Stimulated activated CD8-positive, alpha-beta memory T cell treated with anti-CD3 and anti-CD28 coated beads, Interleukin-12 subunit alpha, Interleukin-12 subunit beta, amount 100 ng/mL, for 4 hours (primary cell): ENCODE results near the gene TMC3.

Experiments
- DNase-seq: peaks from one replicate; pipeline ENCODE4 v3.0.0-alpha.2; 2020; ENCODE audit warnings: low read depth

TMC3 gene

DNA sequence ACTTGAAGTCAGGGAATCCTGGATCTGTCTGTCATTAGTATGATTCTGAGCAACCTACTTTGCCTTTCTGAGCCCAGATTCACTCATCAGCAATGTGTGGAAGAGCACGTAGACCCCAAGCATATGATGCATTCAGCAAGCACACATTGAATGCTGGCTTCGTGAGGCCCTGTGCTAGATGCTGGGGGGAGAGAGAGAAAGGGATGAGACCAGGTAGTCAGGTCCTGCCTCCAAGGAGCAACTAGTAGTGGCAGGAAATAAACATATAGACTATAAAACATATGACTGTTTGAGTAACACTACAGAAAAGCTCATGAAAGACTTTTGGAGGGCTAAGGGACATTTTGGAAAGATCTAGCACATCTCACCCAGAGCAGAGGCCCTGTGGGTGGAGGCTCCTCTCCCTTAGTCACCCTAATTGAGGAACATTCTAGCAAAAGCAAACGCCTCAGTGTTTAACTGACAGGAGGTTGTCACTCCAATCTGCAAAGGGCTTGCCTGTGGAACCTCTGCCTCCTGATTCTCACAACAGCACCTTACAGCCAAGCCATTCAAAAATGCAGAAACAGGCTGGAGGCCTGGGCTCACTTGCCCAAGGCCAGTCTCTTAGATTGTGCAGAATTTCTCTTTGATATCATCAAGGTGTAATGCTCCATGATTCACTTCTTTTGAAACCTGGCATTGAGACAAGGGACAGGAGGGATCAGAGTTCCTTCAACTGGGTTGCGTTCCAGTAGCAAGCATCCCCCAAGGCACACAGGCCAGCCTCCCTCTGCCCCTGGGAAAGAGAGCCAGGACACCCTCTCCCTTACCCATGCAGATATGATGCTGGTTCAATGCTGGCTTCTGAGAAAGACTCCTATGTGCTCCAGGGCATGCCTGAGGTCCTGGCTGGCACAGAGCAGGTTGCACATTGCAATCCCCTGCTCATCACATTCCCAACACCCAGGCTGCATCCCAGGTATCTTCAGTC lies 76.1 kb downstream of the TMC3 start:
- DNase-seq: no peak

DNA sequence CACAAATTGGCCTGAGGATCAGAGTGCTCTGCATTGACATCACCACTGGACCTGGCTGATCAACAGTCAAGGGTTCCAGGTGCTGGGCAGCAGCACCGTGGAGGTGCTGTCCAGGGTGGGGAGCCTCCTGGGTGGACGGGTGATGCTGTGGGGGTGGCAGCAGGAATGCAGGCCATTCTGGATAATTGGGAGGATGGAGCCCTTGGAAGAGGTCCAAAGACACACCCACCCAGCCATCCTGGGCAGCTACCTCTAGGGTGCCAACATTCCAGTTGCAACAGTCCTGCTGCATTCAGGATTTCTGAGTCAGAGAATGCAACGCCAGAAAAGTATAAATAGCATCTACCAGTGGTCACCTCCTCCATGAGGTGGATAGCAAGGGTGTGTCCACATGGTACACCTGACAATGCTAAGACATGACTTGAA lies 76.9 kb downstream of the TMC3 start:
- no peak for DNase-seq

DNA sequence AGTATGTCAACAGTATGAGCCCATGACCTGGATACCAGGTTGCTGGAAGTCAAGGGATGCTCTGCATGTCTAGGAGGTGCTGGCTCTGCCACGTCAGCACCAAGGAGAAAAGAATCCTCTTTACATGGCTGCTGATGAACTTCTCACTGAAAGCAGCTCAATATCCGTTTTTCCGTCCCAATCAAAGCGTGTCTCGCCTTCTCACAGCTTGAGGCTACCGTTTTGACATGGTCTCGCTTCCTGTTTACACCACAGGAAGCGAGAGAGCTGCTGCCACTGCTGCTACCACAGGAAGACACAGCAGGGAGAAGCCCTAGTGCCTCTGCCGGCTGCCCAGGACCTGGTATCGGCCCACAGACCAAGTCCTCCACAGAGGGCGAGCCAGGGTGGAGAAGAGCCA lies 77.3 kb downstream of the TMC3 start:
- peak; percentile 47 for DNase-seq

DNA sequence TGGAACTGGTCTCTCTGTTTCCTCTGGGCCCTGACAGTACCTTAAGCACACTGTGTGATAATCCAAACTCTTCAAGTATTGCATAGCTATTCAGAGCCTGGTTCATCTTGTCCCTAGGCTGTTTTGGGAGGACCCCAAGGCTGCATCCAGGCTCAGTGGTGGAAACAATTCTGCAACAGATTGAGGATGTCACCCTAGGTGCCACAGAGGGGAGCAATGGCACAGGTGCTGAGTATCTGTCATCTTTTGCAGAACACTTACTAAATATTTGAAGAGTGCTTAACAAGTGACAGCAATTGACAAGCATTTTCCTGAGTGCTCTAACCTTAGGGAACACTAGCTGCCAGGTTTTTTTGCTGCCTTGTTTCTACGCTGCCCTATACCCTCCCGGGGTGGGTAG lies 77.8 kb downstream of the TMC3 start:
- DNase-seq: no peak

DNA sequence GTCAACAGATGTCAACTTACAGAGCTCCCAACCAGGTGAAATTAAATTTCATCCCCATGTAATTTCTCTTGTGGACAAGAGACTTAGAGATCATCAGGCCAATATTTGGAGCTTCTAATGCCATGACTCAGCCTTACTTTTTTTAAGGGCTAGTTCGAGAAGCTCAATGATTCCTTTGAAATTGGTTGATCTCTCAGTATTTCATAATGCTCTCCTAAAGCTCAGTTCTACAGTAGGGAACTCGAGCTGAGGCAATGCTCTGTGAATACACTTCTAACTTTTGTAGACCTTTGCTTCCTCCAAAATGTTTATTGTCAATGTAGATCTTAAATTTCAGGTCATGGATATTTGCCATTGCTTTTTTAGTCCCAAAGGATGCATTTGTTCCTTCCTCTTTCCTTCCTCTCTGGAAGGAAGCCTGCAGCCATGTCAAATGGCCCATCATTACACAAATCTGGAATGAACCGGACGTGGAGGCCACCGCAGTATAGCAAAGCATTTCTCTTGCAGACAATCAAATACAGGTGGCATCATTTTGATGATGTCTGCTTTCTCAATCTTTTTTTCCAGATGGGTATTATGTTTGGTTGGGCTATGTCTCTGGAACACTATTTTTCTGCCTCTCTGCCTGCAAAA lies 78.4 kb downstream of the TMC3 start:
- no peak for DNase-seq

DNA sequence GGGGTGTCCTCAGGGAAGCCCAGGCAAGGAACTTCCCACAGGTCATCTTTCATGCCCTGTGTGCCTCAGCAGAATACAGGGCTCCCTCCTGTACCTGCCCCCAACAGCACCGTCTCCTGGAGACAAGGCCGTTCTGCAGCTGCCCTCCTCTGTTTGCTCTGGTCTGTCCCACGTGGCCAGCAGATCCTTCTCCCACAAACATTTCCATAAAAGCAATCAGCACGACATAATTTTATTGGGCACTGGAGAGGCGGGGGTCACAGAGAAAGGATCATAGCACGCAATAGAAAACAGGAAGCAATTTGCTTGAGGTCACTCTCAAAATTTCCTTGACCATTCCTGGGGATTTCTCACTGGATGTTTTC lies 79.5 kb downstream of the TMC3 start:
- no peak for DNase-seq

DNA sequence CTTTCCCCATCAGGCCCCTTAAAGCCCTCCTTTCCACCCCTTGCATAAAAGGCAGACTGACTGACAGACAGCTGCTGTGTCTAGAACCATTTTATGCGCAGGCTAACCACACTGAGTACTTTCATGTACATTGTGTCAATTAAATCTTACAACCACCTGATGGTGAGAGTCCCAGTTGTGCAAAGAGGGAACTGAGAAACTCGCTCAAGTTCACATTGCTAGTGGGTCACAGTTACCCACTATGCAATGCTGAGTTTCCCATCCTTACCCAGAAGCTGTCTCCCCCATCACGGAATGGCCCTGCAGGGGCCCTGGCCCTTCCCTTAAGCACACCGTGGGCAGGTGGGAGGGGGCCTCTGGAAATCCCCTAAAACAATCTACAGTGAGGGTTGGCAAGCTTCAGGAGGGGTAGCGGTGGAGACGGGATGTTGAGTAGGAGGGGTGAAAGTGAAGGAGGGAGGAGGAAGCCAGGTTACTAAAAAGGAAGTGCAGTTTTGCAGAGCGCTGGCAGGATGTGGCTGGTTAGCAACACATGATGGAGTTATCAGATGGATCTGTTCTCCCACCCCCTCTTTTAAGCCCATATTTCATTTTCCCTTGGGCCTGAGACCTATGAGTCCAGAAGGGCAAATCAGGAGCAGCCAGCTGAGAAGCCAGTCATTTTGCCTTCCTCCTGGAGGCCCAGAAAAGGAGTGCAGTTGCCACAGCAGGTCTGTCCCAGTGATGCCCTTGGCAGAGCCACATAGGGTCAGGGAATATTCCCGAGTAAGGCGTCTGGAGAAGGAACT lies 80.1 kb downstream of the TMC3 start:
- DNase-seq: peak; percentile 59

DNA sequence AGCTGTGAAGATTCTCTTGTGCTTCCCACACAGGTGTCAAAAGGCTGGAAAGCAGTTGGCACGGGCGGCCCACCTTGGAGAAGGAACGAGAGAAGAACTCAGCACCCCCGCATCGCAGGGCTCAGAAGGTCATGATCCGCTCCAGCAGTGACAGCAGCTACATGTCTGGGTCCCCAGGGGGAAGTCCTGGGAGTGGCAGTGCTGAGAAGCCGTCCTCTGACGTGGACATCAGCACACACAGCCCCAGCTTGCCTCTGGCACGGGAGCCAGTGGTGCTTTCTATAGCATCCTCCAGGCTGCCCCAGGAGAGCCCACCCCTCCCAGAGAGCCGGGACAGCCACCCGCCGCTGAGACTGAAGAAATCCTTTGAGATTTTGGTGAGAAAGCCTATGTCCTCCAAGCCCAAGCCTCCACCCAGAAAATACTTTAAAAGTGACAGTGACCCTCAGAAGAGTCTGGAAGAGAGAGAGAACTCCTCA lies 81.5 kb downstream of the TMC3 start:
- DNase-seq: no peak

DNA sequence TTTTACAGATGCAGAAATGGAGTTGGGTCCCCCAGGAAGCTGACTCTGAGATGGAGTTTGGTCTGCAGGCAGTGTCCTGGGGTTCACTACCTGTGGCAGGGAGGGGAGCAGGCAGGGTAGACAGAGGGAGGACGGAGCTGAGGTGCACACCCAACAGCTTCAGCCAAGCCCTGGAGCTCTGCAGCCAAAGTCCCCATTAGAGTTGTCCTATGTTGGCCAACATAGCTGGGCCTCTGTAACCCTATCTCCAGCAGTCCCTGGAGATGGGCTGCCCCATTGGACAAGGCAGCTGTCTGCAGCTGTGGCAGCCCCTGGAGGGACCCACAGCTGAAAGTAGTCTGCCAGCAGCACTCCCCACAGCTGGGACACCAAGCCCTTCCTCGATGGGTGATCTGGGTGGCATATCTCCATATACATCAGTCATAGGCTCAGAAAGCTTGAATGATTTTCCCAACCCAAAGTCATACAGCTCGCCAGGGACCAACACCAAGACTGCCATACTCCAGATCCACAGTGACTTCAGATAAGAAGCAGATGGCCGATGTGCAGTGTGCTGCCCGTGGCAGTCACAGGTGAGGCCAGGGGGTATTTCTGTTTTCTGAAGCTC lies 82.0 kb downstream of the TMC3 start:
- no peak for DNase-seq

DNA sequence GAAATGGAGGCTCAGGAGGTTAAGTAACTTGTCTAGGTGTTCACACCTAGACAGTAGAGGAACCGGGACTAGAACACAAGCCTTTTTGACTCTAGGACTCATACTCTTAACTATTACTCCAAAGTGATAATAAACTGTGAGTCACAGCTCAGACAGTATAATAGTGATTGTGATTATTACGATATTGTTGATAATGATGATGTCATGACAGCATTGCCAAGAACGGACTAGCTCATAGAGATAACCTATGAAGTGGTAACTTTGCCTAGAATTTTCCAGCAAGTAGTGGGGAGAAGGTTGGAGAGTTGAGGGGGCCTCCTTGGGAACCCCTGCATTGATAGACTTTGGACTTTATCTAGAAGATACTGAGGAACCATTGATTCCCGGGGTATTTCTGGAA lies 84.1 kb downstream of the TMC3 start:
- no peak for DNase-seq

DNA sequence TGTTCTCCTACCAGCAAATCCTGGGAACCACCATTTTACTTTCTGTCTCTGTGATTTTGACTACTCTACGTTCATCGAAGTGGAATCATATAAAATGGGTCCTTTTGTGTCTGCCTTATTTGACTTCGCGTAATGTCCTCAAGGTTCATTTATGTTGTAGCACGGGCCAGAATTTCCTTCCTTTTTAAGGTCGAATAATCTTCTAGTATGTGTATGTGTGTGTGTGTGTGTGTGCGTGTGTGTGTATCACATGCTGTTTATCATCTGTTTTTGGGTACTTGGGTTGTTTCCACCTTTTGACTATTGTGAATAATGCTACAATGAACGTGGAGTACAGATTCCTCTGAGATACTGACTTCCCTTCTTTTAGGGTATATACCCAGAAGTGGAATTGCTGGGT lies 85.4 kb downstream of the TMC3 start:
- no peak for DNase-seq

DNA sequence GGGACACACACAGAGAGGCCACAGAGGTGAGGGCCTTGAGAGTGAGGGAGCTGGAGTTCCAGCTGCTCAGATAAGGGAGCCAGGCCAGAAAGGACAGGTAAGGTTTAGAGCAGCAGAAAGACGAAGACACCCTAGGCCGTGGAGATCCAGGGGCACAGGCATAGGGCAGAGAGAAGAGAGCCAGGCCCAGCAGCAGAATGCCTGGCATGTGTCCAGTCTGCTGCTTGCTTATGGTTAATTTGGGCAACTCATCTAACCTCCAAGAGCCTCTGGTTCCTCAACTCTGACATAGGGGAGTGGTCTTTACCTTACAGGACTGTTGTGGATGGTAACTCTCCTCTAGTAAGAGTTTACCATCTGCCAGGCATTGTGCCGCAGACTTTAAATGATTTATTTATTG lies 86.0 kb downstream of the TMC3 start:
- DNase-seq: no peak

DNA sequence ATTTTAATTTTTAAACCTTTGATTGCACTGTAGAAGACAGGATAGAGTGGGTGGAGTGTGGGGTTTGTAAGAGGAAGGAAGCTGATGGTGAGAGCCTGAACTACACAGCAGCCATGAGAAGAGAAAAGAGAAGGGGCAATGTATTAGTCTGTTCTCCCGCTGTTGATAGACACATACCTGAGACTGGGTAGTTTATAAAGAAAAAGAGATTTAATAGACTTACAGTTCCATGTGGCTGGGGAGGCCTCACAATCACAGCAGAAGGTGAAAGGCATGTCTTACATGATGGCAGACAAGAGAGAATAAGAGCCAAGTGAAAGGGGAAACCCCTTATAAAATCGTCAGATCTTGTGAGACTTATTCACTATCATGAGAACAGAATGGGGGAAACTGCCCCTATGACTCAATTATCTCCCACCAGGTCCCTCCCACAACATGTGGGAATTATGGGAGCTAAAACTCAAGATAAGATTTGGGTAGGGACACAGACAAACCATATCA lies 87.3 kb downstream of the TMC3 start:
- no peak for DNase-seq

DNA sequence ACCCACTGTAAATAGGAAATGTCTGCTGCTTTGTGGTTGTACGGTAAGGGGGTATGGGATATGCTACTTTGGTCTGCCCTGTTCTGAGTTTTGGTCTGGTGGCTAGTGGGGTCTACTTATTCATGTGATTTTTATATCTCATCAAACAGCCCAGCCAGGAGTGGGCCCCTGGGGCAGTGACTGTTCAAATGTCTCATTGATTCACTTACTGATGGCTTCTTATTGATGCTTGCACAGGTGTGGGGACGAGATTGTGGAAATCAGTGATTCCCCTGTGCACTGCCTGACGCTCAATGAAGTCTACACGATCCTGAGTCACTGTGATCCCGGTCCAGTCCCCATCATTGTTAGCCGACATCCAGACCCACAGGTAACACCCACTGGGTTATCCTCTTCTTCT lies 88.6 kb downstream of the TMC3 start:
- DNase-seq: no peak

DNA sequence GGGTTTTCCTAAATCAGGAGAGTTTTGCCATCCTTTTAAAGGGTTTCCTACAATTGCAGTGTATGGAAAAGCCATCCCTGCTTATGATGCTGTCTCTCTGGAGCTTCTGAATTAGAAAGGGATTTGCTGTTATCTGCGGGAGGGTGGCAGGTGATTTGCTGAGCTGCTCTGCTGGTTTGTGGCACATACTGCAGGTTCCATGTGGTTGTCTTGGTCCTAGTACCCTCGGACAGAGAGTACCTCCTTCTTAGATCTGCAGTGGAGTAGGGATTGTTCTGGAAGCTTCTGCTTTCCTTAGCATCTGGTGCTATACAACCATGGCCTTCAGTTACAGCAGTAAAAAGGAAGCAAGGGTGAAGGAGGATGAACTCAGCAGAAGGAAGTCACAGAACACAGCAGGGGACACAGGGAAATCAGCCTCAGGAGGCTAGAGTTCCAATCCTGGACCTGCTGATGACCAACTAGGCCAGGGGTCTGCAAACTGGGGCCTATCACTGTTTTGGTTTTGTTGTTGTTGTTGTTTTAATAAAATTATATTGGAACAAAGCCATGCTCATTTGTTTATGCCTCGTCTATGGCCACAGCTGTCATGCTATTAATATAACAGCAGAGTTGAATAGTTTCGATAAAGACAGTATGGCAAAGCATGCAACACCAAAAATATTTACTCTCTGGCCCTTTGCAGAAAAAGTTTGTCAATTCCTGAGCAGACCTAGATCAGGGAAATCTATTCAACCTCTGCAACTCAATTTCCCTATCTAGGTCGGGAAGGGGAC lies 89.6 kb downstream of the TMC3 start:
- DNase-seq: no peak

DNA sequence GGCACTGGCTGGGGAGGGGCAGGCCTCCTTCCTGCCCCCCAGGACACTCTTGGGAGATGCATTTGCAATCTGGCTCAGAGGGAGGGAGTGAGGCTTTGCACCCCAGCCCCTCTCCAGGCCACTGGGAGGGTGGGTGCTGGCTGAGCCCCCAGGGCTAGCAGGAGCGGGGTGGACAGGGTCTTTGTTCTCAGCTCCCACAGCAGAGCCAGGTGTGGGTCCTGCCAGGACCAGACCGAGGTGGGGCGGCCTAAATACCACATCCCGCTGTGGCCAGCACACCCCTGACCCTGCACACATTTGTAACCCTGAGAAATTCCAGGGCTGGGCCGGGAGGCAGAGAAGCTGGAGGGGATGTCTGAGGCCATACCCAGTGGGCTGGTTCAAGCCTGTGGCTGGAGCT lies 91.1 kb downstream of the TMC3 start:
- no peak for DNase-seq

DNA sequence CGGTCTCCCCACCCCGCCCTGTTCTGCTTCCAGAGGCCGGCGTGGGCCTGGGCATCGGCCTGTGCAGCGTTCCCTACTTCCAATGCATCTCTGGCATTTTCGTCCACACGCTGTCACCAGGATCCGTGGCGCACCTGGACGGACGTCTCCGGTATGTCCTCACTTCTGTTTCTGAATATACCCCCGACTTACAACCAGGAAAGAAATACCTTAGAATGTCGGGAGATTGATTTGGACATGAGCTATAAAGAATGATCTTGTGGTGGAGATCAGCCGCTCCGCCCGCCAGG lies 91.5 kb downstream of the TMC3 start:
- DNase-seq: no peak

DNA sequence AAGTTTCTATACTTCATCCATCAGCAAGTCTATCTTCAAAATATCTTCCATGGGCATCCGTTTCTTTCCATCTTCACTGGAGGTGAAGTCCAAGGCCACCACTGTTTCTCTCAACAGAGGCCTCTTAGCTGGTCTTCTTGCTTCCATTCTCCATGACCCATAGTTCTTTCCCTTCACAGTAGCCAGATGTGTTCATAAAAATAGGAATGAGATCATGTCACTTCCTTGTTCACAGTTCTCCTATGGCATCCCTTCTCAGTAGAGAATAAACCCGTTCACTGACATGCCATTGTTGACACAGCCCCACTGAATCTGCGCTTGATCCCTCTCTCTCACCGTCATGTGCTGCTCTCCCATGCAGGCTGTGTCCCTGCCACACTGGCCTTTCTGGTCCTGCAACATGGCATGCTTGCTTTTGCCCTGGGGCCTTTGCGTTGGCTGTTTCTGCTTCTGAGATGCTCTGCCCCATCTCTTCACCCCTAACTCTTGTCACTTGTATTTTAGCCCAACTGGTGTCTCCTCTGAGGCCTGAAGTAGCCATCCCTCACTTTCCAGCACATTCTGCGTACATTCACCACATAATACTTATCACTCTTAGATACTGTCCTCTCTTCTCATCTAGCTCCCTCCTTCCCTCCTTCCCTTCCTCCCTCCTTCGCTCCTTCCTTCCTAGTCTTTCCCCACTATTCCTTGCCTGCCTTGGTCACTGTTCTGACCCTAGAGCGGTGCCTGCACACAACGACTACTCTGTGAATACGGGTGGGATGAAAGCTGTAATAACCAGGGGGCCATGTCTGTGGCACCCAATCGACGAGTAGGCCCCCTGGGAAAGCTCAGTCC lies 92.0 kb downstream of the TMC3 start:
- no peak for DNase-seq

DNA sequence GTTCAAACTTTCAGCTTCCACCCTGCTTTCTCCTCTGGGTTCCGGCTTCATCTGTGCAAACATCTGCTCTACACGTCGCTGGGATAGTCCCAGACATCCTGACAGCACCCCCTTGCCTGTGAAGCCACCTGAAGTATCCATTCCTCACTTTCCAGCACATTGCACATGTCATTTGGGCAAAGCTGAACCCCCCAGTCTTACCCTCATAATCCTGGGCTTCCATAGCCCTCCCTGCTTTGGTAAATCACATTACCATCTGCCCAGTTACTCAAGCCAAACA lies 92.6 kb downstream of the TMC3 start:
- no peak for DNase-seq
